Hypothalamus (tissue), 51 donors: ENCODE measurements around the gene LALBA.
"Not testable (repeated sequence)": the region's sequence is repeated elsewhere in the genome, so short reads cannot be mapped to it uniquely, and the experiment has no call there.

Experiments
- DNase-seq, 51 donors: peaks; one replicate each; lab custom pipeline; 2025; lab: John Stamatoyannopoulos, UW

LALBA gene

GRCh38 chr12:48536602-48537001 is 33.2 kb downstream of the LALBA start:
- DNase-seq = no peak

- DNase-seq = no peak
Observed at GRCh38 chr12:48532601-48533000, 37.2 kb downstream of the LALBA start.

GRCh38 chr12:48527891-48528670 is 41.8 kb downstream of the LALBA start:
- DNase-seq = no peak

- no peak for DNase-seq
Observed at GRCh38 chr12:48525332-48525731, 44.5 kb downstream of the LALBA start, which contains the start of gene OR8S1. OR8S1 (plus strand) TSS chr12:48525632; CDS start chr12:48525632, 0 bp downstream.

GRCh38 chr12:48520381-48520780 is 49.5 kb downstream of the LALBA start:
- DNase-seq = not testable (repeated sequence)
